NCI-H128 (cell line): ENCODE measurements around the gene KRT83.

Experiments used
- DNase-seq: peaks from one replicate; lab custom pipeline; 2025; ENCODE audit not compliant: unreplicated experiment; lab: John Stamatoyannopoulos, UW

KRT83 gene

DNA sequence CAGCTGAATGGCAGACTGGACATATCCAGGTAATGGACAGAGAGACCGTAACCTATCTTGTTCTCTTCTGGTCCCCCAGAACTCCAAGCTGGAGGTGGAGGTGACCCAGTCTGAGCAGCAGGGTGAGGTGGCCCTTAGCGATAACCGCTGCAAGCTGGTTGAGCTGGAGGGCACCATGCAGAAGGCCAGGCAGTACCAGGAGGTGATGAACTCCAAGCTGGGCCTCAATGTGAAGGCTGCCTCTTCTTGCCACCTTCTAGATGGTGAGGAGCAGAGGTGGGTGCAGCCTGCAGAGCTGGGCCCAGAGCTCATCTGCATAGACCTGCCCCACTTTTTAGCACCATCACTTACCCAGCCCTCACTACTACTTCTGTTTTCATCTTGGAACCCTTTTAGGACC lies 53.9 kb downstream of the KRT83 start:
- no peak for DNase-seq

DNA sequence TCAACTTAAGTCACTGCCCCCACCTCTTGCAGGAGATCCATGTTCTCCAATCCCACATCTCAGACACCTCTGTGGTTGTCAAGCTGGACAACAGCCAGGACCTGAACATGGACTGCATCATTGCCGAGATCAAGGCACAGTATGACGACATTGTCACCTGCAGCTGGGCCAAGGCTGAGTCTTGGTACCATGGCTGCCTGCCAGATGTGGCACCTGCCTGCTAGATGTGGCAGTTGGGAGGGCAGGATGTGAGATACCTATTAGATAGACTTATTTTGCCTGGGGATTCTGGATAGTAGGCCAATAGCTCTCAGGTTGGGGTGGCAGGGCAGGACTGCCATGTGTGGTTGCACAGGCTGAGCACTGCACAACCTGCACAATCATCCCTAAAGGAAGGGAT lies 54.7 kb downstream of the KRT83 start:
- DNase-seq, result no peak

DNA sequence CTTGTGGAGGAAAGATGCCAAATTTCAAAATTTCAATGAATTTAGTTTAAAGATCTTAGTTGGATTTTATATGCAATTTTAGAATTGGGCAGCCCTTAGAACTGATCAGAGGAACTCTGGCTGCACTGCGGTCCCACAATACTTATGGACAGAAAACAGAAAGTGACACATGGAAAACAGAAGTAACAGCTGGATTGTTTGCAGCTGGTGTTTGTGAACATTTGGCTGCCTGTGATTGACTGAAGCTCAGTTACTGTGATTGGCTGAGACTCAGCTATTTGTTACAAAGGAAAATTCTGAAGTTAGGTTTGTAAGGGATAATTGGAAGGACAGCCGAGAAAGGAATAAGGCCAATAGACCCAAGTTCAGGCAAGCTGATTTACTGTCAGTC lies 56.8 kb downstream of the KRT83 start:
- no peak for DNase-seq
